Naive thymus-derived CD8-positive, alpha-beta T cell (primary cell): ENCODE data around the gene IGFBP5. TPM values are rescaled to one million over a fixed set of nuclear protein-coding genes. Genes with fewer than 3 reads are reported as not detected.

Experiments
- ATAC-seq, 2 donors: fragments of 150-1000 bp; cut with Tn5 transposase in 1 of 2; sonication (Bioruptor Pico), chemical (Tn5 transposase) in 1 of 2; 1 replicate in 1 of 2; 2 replicates in 1 of 2; pipeline ENCODE4 v1.10.0; 2021; ENCODE audit warnings: mild to moderate bottlenecking in 2 of 2, moderate library complexity in 2 of 2
- POLR2A ChIA-PET: fragments of 350-600 bp; sonication (Branson Sonifier 250); formaldehyde crosslinking; loops from one replicate; lab custom pipeline; 2021; ENCODE audit warnings: antibody characterized with exemption; lab: Charles Lee
- DNase-seq, 10 donors: peaks; one replicate each; pipeline versions ENCODE4 v3.0.0 to v3.0.0-alpha.2; 2020 to 2022
- H3K27ac Mint-ChIP-seq, 10 donors: one replicate each; pipeline ENCODE4 v1.8.0; 2020 to 2022; ENCODE audit warnings: mild to moderate bottlenecking in 10 of 10, mixed read lengths in 10 of 10, moderate library complexity in 4 of 10, inconsistent platforms in 1 of 10
- H3K27me3 Mint-ChIP-seq, 5 donors: one replicate each; pipeline ENCODE4 v1.8.0; 2021 to 2022; ENCODE audit warnings: mixed read lengths in 5 of 5
- H3K36me3 Mint-ChIP-seq, 3 donors: one replicate each; pipeline ENCODE4 v1.8.0; 2020 to 2022; ENCODE audit warnings: mixed read lengths in 3 of 3, mild to moderate bottlenecking in 2 of 3, inconsistent platforms in 1 of 3
- H3K4me1 Mint-ChIP-seq, 4 donors: one replicate each; pipeline ENCODE4 v1.8.0; 2021 to 2022; ENCODE audit warnings: mixed read lengths in 4 of 4
- H3K4me3 Mint-ChIP-seq, 10 donors: one replicate each; pipeline ENCODE4 v1.8.0; 2020 to 2022; ENCODE audit warnings: mild to moderate bottlenecking in 10 of 10, mixed read lengths in 10 of 10, moderate library complexity in 6 of 10, inconsistent platforms in 1 of 10
- H3K9me3 Mint-ChIP-seq, 9 donors: one replicate each; pipeline ENCODE4 v1.8.0; 2020 to 2022; ENCODE audit warnings: mixed read lengths in 9 of 9, mild to moderate bottlenecking in 3 of 9, inconsistent platforms in 1 of 9, moderate library complexity in 1 of 9
- polyA plus RNA-seq, 3 donors: library from polyadenylated mRNA; unstranded; fragments of 300-500 nt; fragmentation: Illumina TruSeq; gene quantifications; one replicate each; pipeline ENCODE4 v1.2.3, GENCODE V29; 2021
- total RNA-seq, 8 experiments: library from RNA in 2 of 8; stranded (reverse) in 2 of 8; gene quantifications; one replicate each; pipeline ENCODE4 v1.2.3 and lab custom pipeline; 2021 to 2026

Gene IGFBP5
- total and polyA plus RNA-seq, 5 experiments from 2014 or later: not detected

- no peak for ATAC-seq
- Mint-ChIP-seq H3K27me3 (peaks cover 0 to 3% (median 0%) of the 10 kb centered on the region in 5 donors), H3K36me3 (no peaks in the 10 kb centered on the region), H3K27ac (no peak overlapping the region), H3K9me3 (no peaks in the 10 kb centered on the region), H3K4me1 (peaks cover 0 to 2% (median under 1%) of the 10 kb centered on the region in 4 donors), H3K4me3 (no peak overlapping the region)
- no peak for DNase-seq
- POLR2A ChIA-PET: no interaction called here
These were observed 37.4 kb downstream of the IGFBP5 start for GRCh38 chr2:216657980-216658379.

- H3K27me3 Mint-ChIP-seq: peaks cover 0 to 4% (median 0%) of the 10 kb centered on the region in 5 donors
- DNase-seq (no peak), ATAC-seq (no peak)
- no peak overlapping the region for H3K27ac Mint-ChIP-seq
- H3K36me3 Mint-ChIP-seq: no peaks in the 10 kb centered on the region
- POLR2A ChIA-PET: no interaction called here
- no peaks in the 10 kb centered on the region for H3K9me3 Mint-ChIP-seq
- H3K4me1 Mint-ChIP-seq: peaks cover 0 to 2% (median under 1%) of the 10 kb centered on the region in 4 donors
- H3K4me3 Mint-ChIP-seq: no peak overlapping the region
These were observed 38.1 kb downstream of the IGFBP5 start for GRCh38 chr2:216657086-216657855.

DNA sequence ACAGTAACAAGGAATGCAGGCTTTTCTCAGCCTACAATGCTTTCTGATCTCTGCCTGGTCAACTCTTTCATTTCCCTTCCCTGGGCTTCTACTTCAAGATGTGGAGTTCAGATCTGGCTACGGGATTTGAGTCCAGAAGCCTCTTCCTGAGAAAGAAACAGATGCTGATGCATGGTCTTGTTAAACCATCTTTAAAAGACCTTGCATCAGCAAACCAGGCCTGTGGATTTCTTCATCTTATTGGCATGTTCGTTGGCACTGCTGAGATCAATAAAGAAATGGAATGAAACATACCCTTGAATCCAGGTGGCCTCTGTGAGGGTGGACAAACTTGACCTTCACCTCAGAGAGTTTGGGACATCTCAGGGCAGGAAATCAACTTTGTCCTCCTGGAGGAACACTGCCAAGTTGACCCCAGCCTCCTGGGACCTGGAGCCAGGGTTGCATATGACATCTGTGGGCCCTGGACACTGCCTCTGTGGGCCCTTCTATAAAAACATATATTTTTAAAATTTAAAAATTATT is 40.8 kb downstream of the IGFBP5 start:
- H3K27me3 Mint-ChIP-seq: peaks cover 0 to 7% (median 0%) of the 10 kb centered on the region in 5 donors
- ATAC-seq (no peak), DNase-seq (no peak)
- no peaks in the 10 kb centered on the region for H3K36me3 Mint-ChIP-seq
- peaks cover 0 to 2% (median under 1%) of the 10 kb centered on the region in 4 donors for H3K4me1 Mint-ChIP-seq
- POLR2A ChIA-PET: no interaction called here
- H3K4me3 Mint-ChIP-seq: no peak overlapping the region
- no peaks in the 10 kb centered on the region for H3K9me3 Mint-ChIP-seq
- H3K27ac Mint-ChIP-seq: no peak overlapping the region

DNA sequence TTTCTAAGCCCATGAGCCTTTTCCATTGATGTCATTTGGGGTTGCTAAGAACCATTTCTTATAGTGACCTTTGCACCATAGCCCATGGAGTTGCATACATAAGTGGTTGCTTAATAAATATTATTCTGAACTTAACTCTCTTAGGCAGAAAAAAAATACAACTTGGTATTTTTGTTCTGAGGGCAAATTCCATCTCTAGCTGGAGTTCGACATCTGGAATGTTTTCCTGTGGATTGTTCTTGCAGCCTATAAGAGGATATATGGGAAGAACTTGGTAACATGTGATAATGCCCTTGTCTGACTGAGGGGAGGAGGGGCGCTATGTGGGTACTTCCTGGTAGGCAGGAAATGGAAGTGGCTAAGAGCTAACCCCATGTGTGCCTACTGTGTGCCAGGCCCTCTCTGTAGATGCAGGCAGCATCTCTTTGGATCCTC is 41.4 kb downstream of the IGFBP5 start:
- no peaks in the 10 kb centered on the region for H3K36me3 Mint-ChIP-seq
- peaks cover 0 to 2% (median under 1%) of the 10 kb centered on the region in 4 donors for H3K4me1 Mint-ChIP-seq
- ATAC-seq (no peak), DNase-seq (no peak)
- POLR2A ChIA-PET: no interaction called here
- H3K4me3 Mint-ChIP-seq: no peak overlapping the region
- H3K9me3 Mint-ChIP-seq: no peaks in the 10 kb centered on the region
- no peak overlapping the region for H3K27ac Mint-ChIP-seq
- H3K27me3 Mint-ChIP-seq: peaks cover 0 to 7% (median 0%) of the 10 kb centered on the region in 5 donors

DNA sequence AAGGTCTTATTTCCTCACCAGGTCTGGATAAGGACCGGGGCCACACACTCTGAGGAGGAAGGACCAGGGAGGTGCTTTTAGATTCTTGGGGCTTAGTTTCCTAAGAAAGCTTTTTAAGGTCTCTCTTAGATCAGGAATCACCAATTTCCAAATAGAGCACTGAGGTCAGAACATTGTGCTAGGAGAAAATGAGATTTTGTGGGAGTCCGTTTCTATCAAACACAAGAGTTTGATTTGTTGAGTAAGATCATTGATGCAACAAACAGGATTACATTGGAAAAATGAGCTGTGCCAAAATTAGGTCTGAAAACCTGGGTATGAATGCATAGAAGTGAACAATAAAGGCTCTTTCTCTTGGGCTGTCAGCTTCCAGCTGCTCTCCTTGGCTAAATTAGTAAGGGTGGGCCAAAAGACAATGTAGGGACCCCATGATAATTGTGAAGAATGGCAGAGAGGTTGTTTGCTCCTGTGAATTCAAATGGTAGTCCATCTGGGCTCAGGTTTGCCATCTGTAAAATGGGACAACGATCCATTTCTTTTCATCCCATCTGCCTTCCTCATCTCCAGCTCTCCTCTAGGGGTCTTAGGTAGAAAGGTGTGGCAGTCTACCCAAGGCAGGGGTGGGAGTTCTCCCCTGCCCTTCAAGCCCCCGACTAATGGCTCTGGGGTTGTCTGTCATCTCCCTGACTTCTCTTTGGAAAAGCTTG is 42.1 kb downstream of the IGFBP5 start:
- DNase-seq (no peak), ATAC-seq (no peak)
- H3K36me3 Mint-ChIP-seq: no peaks in the 10 kb centered on the region
- POLR2A ChIA-PET: no interaction called here
- no peak overlapping the region for H3K4me3 Mint-ChIP-seq
- H3K27ac Mint-ChIP-seq: no peak overlapping the region
- H3K27me3 Mint-ChIP-seq: peaks cover 0 to 7% (median 0%) of the 10 kb centered on the region in 5 donors
- peaks cover 0 to 2% (median under 1%) of the 10 kb centered on the region in 4 donors for H3K4me1 Mint-ChIP-seq
- H3K9me3 Mint-ChIP-seq: no peaks in the 10 kb centered on the region

- no peaks in the 10 kb centered on the region for H3K9me3 Mint-ChIP-seq
- H3K4me1 Mint-ChIP-seq: peaks cover 0 to 2% (median under 1%) of the 10 kb centered on the region in 4 donors
- no peaks in the 10 kb centered on the region for H3K36me3 Mint-ChIP-seq
- no peak for DNase-seq
- H3K4me3 Mint-ChIP-seq: no peak overlapping the region
- POLR2A ChIA-PET: no interaction called here
- peaks cover 0 to 4% (median 0%) of the 10 kb centered on the region in 5 donors for H3K27me3 Mint-ChIP-seq
- ATAC-seq: no peak
- H3K27ac Mint-ChIP-seq: no peak overlapping the region
These were observed 42.8 kb downstream of the IGFBP5 start for GRCh38 chr2:216652566-216652965.

DNA sequence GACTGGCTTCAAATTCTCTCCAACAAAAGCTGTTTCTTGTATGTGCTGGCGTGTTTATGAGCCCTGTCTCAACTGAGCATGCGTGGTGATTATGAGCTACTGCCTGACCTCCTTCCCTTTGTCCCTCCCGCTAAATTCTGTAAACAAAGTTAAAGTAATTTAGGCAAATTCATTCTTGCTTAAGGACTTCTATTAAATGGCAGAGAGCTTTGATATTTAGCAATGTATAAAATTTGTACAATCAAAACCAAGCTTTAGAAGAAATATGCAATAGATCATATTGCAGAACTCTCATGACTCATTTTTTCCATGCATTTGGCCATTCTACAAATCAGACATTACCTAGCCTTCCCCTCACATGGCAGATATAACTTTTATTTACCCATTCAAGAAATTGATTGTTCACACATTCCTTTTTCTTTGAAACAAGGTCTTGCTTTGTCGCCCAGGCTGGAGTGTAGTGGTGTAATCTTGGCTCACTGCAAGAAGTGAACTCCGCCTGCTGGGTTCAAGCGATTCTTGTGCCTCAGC is 43.9 kb downstream of the IGFBP5 start:
- no peaks in the 10 kb centered on the region for H3K36me3 Mint-ChIP-seq
- POLR2A ChIA-PET: no interaction called here

GRCh38 chr2:216650626-216651257 is 44.6 kb downstream of the IGFBP5 start:
- peaks cover 0 to 6% (median 0%) of the 10 kb centered on the region in 5 donors for H3K27me3 Mint-ChIP-seq
- ATAC-seq (no peak), DNase-seq (no peak)
- H3K4me1 Mint-ChIP-seq: peaks cover 0 to 2% (median under 1%) of the 10 kb centered on the region in 4 donors
- POLR2A ChIA-PET: no interaction called here
- no peak overlapping the region for H3K4me3 Mint-ChIP-seq
- no peak overlapping the region for H3K27ac Mint-ChIP-seq
- no peaks in the 10 kb centered on the region for H3K9me3 Mint-ChIP-seq
- no peaks in the 10 kb centered on the region for H3K36me3 Mint-ChIP-seq

More for the DNA sequence above, 43.9 kb downstream of the IGFBP5 start:
- ATAC-seq: no peak
- Mint-ChIP-seq H3K27ac (no peak overlapping the region), H3K9me3 (no peaks in the 10 kb centered on the region), H3K4me3 (no peak overlapping the region), H3K4me1 (peaks cover 0 to 2% (median under 1%) of the 10 kb centered on the region in 4 donors), H3K27me3 (peaks cover 0 to 5% (median 0%) of the 10 kb centered on the region in 5 donors)
- no peak for DNase-seq

GRCh38 chr2:216649574-216649973 is 45.8 kb downstream of the IGFBP5 start:
- Mint-ChIP-seq H3K36me3 (peaks cover 0 to 3% (median 0%) of the 10 kb centered on the region in 3 donors), H3K4me1 (peaks cover under 1 to 6% (median 5%) of the 10 kb centered on the region in 4 donors), H3K9me3 (no peaks in the 10 kb centered on the region), H3K4me3 (no peak overlapping the region), H3K27me3 (peaks cover 0 to 6% (median 0%) of the 10 kb centered on the region in 5 donors), H3K27ac (no peak overlapping the region)
- POLR2A ChIA-PET: no interaction called here
- ATAC-seq (no peak), DNase-seq (no peak)

DNA sequence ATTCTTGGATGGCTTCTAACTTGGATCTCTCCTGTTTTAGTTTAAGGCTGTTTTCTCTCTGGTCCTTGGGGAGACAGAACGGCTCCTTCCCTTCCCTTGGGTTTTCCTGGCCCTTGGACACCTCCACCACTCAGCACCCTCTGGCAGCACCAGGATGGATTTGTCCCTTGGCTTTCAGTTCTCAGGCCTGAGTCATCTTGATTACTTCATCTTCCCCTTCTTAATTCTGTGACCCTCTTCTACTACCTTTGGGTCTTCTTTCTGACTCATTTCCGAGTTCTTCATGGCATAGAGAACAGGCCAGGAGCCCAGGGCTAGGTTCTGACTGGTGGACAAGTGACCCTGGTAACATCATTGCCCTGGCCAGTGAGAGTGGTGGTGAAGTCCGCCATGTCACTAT is 47.2 kb downstream of the IGFBP5 start:
- Mint-ChIP-seq H3K27me3 (peaks cover 0 to 5% (median 3%) of the 10 kb centered on the region in 5 donors), H3K4me1 (peaks cover 2 to 11% (median 7%) of the 10 kb centered on the region in 4 donors), H3K9me3 (no peaks in the 10 kb centered on the region), H3K4me3 (no peak overlapping the region), H3K36me3 (peaks cover 0 to 4% (median 0%) of the 10 kb centered on the region in 3 donors), H3K27ac (no peak overlapping the region)
- no peak for ATAC-seq
- POLR2A ChIA-PET: no interaction called here
- no peak for DNase-seq

DNA sequence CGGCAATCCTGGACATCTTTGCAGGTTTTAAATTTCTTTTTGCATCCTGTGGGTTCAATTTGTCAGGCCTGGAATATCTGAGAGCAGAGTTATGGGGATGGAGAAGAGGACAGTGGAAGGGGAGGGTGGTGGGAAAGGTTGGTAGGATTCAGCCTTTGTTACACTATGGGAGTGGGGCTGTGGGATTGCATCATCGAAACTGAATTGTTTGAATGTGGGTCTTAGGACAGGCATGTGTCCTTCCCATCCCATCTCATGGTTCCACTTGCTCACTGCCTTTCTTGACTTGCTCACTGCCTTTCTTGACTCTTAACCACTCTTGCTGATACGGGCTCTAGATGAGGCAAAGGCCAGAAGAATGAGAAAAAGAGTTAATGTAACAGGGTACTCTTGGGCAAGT is 49.2 kb downstream of the IGFBP5 start:
- Mint-ChIP-seq H3K4me3 (no peak overlapping the region), H3K27ac (no peak overlapping the region), H3K4me1 (peaks cover 2 to 11% (median 8%) of the 10 kb centered on the region in 4 donors), H3K27me3 (peaks cover 0 to 11% (median 4%) of the 10 kb centered on the region in 5 donors), H3K36me3 (peaks cover 0 to 4% (median 0%) of the 10 kb centered on the region in 3 donors), H3K9me3 (no peaks in the 10 kb centered on the region)
- DNase-seq: no peak
- POLR2A ChIA-PET: no interaction called here
- ATAC-seq: no peak

DNA sequence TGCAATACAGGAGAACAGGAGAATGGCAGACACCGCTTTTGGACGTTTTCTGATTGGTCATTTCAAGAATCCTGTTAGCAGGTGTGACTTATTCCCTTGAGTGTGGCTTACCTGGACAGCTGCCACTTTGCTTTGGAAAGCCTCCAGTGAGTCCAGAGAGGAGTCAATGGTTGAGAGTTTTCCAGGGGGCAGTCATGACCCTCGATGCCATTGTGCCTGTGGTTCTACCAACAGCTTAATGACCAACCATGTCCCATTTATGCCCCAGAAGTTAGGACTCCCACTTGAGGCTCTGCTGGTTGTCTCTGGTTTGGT is 49.8 kb downstream of the IGFBP5 start:
- no peak overlapping the region for H3K4me3 Mint-ChIP-seq
- peaks cover 2 to 11% (median 8%) of the 10 kb centered on the region in 4 donors for H3K4me1 Mint-ChIP-seq
- ATAC-seq: no peak
- no peak for DNase-seq
- peaks cover 0 to 13% (median 4%) of the 10 kb centered on the region in 5 donors for H3K27me3 Mint-ChIP-seq
- H3K9me3 Mint-ChIP-seq: no peaks in the 10 kb centered on the region
- POLR2A ChIA-PET: interaction anchor here (1.2 kb wide), 1 partner anchor 147 kb away, joined by 3 read pairs; the partner anchor contains the start of gene RPL37A
- H3K27ac Mint-ChIP-seq: no peak overlapping the region
- peaks cover 0 to 4% (median 0%) of the 10 kb centered on the region in 3 donors for H3K36me3 Mint-ChIP-seq
